ENCODE data around the gene ABHD15.

The ABHD15 gene

DNA sequence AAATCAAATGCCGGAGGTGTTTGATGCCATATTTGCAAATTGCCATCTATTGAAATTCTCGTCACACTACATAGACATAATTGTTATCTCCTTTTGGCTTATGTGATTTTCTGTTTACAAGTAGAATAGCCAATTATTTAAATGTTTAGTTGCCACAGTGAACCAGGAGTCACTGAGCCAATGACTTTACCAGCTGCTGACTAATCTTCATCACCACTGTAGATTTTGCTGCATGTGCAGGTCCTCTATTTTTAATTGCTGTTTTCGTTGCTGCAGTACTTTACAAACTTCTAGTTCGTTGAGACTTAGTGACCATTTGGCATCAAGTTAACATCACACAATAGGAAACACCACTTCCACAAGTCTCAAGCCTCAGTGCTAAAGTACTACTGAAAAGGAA lies 22.8 kb downstream of the ABHD15 start:
- Histone ChIP-seq H3K9me2 (ENCODE audit: low read depth, low read length) (no peaks in the 10 kb centered on the region), H2AFZ (ENCODE audit: low read length) (no peak overlapping the region), H3K36me3 (ENCODE audit: insufficient read depth, low read length) (peaks cover 34% of the 10 kb centered on the region), H3K79me2 (ENCODE audit: insufficient read depth, low read length) (no peaks in the 10 kb centered on the region), H3K4me3 (ENCODE audit: low read depth, low read length, poor library complexity, severe bottlenecking) (no peak overlapping the region), H3K27me3 (ENCODE audit: insufficient read depth, low read length) (no peaks in the 10 kb centered on the region), H3K4me2 (ENCODE audit: low read length) (no peak overlapping the region), H3F3A (ENCODE audit: insufficient read depth, low read length) (no peaks in the 10 kb centered on the region), H3K27ac (ENCODE audit: low read depth, low read length, poor library complexity, severe bottlenecking) (no peak overlapping the region), H4K20me1 (ENCODE audit: insufficient read depth, low read length) (no peaks in the 10 kb centered on the region), H3K4me1 (ENCODE audit: insufficient read depth, low read length, severe bottlenecking) (no peaks in the 10 kb centered on the region), H3K9ac (ENCODE audit: low read length) (no peak overlapping the region), H3K9me3 (ENCODE audit: low read length) (no peaks in the 10 kb centered on the region)
- TF ChIP-seq EZH2 (IDR thresholded peaks at IDR 0.05; ENCODE audit: borderline replicate concordance, low read length), result no peak
- no peak for TF ChIP-seq CTCF (IDR thresholded peaks at IDR 0.05; ENCODE audit: low read length)

DNA sequence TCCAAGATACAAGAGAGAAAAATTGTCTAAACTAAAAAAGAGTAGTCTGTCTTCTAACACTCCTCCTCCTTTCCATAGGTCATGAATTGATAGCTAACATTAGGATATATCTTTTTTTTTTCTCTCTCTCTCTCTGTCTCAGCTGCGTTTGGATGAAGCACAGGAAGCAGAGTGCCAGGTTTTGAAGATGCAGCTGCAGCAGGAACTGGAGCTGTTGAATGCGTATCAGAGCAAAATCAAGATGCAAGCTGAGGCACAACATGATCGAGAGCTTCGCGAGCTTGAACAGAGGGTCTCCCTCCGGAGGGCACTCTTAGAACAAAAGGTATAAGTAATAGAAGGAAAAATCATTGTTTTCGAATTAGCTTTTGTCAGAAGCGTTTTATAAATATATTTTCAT lies 32.9 kb downstream of the ABHD15 start:
- Histone ChIP-seq H3F3A (ENCODE audit: insufficient read depth, low read length) (no peaks in the 10 kb centered on the region), H3K9me3 (ENCODE audit: low read length) (no peaks in the 10 kb centered on the region), H3K36me3 (ENCODE audit: insufficient read depth, low read length) (peaks cover 56% of the 10 kb centered on the region), H4K20me1 (ENCODE audit: insufficient read depth, low read length) (no peaks in the 10 kb centered on the region), H2AFZ (ENCODE audit: low read length) (no peak overlapping the region), H3K4me2 (ENCODE audit: low read length) (no peak overlapping the region), H3K27me3 (ENCODE audit: insufficient read depth, low read length) (no peaks in the 10 kb centered on the region), H3K4me3 (ENCODE audit: low read depth, low read length, poor library complexity, severe bottlenecking) (no peak overlapping the region), H3K4me1 (ENCODE audit: insufficient read depth, low read length, severe bottlenecking) (no peaks in the 10 kb centered on the region), H3K9me2 (ENCODE audit: low read depth, low read length) (no peaks in the 10 kb centered on the region), H3K27ac (ENCODE audit: low read depth, low read length, poor library complexity, severe bottlenecking) (no peak overlapping the region), H3K79me2 (ENCODE audit: insufficient read depth, low read length) (no peaks in the 10 kb centered on the region), H3K9ac (ENCODE audit: low read length) (no peak overlapping the region)
- no peak for TF ChIP-seq EZH2 (IDR thresholded peaks at IDR 0.05; ENCODE audit: borderline replicate concordance, low read length)

- no peak overlapping the region for H3K27ac ChIP-seq (ENCODE audit: low read depth, low read length, poor library complexity, severe bottlenecking)
- H3K36me3 ChIP-seq (ENCODE audit: insufficient read depth, low read length), result peaks cover 43% of the 10 kb centered on the region
Measured at GRCh38 chr17:29526322-29526721, 40.5 kb downstream of the ABHD15 start.

More at GRCh38 chr17:29526322-29526721, 40.5 kb downstream of the ABHD15 start:
- no peaks in the 10 kb centered on the region for H4K20me1 ChIP-seq (ENCODE audit: insufficient read depth, low read length)
- H3K9ac ChIP-seq (ENCODE audit: low read length), result no peak overlapping the region
- no peak overlapping the region for H2AFZ ChIP-seq (ENCODE audit: low read length)
- H3K4me1 ChIP-seq (ENCODE audit: insufficient read depth, low read length, severe bottlenecking), result no peaks in the 10 kb centered on the region
- no peaks in the 10 kb centered on the region for H3F3A ChIP-seq (ENCODE audit: insufficient read depth, low read length)
- H3K79me2 ChIP-seq (ENCODE audit: insufficient read depth, low read length), result no peaks in the 10 kb centered on the region
- H3K9me2 ChIP-seq (ENCODE audit: low read depth, low read length), result no peaks in the 10 kb centered on the region
- H3K4me2 ChIP-seq (ENCODE audit: low read length), result no peak overlapping the region
- no peaks in the 10 kb centered on the region for H3K9me3 ChIP-seq (ENCODE audit: low read length)
- no peak for TF ChIP-seq CTCF (IDR thresholded peaks at IDR 0.05; ENCODE audit: low read length)
- no peak for TF ChIP-seq EZH2 (IDR thresholded peaks at IDR 0.05; ENCODE audit: borderline replicate concordance, low read length)
- H3K4me3 ChIP-seq (ENCODE audit: low read depth, low read length, poor library complexity, severe bottlenecking), result no peak overlapping the region
- no peaks in the 10 kb centered on the region for H3K27me3 ChIP-seq (ENCODE audit: insufficient read depth, low read length)
